ENCODE data around the gene WDR36.

GRCh38 chr5:111076091-111076490 is 16.1 kb upstream of the WDR36 start:
- TF ChIP-seq MAZ (IDR thresholded peaks at IDR 0.05; ENCODE audit: borderline replicate concordance, low read depth, low read length) (no peak), CTCF (conservative IDR thresholded peaks at IDR 0.05; ENCODE audit: low read depth, low read length) (no peak), NFE2L2 (IDR thresholded peaks at IDR 0.05; ENCODE audit: low read depth, low read length) (no peak), SMC3 (IDR thresholded peaks at IDR 0.05; ENCODE audit: low read depth, low read length) (no peak)

All from IMR-90 (cell line).